HG02759 (cell line): ENCODE measurements around the gene TRIM8.
"Not testable (repeated sequence)": the region's sequence is repeated elsewhere in the genome, so short reads cannot be mapped to it uniquely, and the experiment has no call there.

ENCODE experiments used
- ATAC-seq: cut with Tn5 transposase; IDR thresholded peaks from one replicate; pipeline ENCODE4 v1.9.1; 2021; ENCODE audit warnings: mild to moderate bottlenecking, moderate library complexity; ENCODE audit not compliant: unreplicated experiment

The TRIM8 gene

DNA sequence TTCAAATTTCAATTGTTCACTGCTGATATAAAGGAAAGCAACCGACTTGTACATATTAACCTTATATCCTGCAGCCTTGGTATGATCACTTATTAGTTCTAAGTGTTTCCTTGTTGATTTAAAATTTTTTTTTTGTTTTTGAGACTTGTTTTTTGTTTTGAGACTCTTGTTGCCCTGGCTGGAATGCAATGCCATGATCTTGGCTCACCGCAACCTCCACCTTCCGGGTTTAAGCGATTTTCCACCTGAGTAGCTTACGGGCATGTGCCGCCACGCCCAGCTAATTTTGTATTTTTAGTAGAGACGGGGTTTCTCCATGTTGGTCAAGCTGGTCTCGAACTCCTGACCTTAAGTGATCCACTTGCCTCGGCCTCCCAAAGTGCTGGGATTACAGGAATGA, 51.1 kb downstream of the TRIM8 start:
- ATAC-seq = not testable (repeated sequence)

GRCh38 chr10:102696736-102697135, 52.5 kb downstream of the TRIM8 start:
- ATAC-seq = no peak

DNA sequence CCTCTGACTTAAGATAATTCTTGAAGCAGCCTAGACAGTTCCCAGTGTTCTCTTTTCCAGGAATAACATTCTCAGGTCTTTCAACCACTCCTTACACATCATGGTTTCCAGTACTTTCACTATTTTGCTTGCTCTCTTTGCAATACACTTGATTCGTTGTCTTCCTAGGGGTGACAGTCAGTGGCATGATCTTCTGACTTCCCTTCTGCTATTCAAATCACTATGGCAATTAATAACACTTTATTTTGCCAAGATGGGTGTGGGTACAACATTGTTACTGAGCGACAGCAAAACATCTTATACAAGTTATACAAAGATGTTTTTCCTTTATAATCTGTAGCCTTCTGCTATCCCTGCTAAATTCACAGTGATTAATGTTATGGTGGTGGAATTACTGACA, 54.6 kb downstream of the TRIM8 start:
- ATAC-seq = no peak

DNA sequence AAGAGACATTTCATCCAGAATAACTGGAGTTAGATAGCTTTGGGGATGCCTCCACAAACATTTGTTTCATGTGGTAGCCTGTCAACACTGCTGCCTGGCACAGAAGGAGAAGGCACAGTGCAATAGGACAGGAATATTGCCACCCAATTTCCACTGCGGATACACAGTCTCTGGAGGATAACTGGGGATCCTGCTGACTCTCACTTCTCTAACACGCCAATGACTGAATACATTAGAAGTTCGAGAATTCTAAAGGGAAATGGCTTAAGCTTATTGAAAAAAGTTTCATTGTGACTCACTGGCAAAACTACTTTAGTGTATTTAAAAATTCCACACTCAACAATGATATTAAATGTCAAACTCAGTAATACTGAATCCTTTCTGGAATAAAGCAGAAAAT, 57.0 kb downstream of the TRIM8 start:
- ATAC-seq = no peak

- ATAC-seq = no peak
These were observed 57.5 kb downstream of the TRIM8 start for GRCh38 chr10:102701796-102702195.

DNA sequence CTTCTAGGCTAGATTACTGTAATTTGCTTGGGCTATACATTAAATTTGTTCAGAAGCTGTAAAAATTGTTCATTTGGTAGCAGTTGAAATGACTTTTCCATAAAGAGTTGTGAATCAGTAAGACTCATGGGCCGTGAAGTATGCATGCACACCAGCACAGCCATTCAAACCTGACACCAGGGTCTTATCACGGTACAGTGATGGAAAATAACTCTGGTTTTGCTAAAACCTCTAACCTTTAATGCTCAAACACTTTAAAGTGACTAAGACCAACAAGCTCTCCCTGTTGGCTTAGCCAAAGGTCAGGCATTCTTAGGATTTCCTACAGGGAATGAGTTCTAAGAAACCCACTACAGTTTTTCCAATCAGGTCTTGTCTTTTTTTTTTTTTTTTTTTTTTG, 58.5 kb downstream of the TRIM8 start:
- no peak for ATAC-seq

DNA sequence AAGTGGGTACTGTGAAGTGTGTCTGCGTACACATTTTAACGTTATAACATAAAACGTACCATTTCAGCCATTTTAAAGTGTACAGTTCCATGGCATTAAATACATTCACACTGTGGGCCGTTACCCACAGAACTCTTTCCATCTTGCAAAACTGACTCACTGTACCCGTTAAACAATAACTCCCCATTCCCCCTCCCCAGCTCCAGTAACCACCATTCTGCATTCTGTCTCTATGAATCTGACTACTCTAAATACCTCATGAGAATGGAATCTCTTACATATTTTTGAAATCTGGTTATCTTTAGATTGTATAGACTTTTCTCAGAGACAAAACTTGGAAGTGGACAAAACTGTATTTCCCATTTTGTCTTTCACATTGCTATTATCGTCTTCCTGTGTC, 60.6 kb downstream of the TRIM8 start:
- ATAC-seq = no peak

DNA sequence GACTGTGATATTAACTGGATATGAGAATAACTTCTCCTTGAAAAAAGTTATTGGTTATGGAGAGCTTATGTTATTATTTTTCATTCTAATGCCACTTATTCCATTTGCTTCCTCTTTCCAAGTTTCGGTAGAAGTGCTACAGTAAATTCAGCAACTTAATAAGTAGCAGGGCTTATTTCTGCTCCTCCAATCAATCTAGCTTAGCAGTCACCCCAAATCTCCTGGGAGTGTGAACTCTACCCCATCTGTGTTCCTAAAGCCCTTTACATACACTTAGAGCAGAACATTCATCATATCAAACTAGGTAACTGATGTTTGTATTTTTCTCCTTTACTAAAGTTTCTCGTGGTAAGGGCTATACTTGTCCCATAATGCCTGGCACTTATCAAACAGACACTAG, 61.3 kb downstream of the TRIM8 start:
- no peak for ATAC-seq
